Measurements from ENCODE around the gene KNTC1.
"Not testable (repeated sequence)": the region's sequence is repeated elsewhere in the genome, so short reads cannot be mapped to it uniquely, and the experiment has no call there.

KNTC1 gene

GRCh38 chr12:122646517-122647217 lies 119.6 kb downstream of the KNTC1 start:
- DNase-seq (ENCODE audit: low spot score): no peak

- no peak for DNase-seq (ENCODE audit: low spot score)
Measured at GRCh38 chr12:122651520-122652224, 124.6 kb downstream of the KNTC1 start.

GRCh38 chr12:122653291-122653690 lies 126.2 kb downstream of the KNTC1 start:
- DNase-seq (ENCODE audit: low spot score): not testable (repeated sequence)

- DNase-seq (ENCODE audit: low spot score): no peak
Measured at GRCh38 chr12:122656298-122656697, 129.2 kb downstream of the KNTC1 start.

- DNase-seq (ENCODE audit: low spot score): no peak
Measured at GRCh38 chr12:122659579-122659978, 132.5 kb downstream of the KNTC1 start.

- no peak for DNase-seq (ENCODE audit: low spot score)
Measured at GRCh38 chr12:122661246-122661645, 134.2 kb downstream of the KNTC1 start.

- no peak for DNase-seq (ENCODE audit: low spot score)
Measured at GRCh38 chr12:122661938-122662337, 134.9 kb downstream of the KNTC1 start.

- no peak for DNase-seq (ENCODE audit: low spot score)
Measured at GRCh38 chr12:122665349-122665748, 138.3 kb downstream of the KNTC1 start.

- DNase-seq (ENCODE audit: low spot score): no peak
Measured at GRCh38 chr12:122665759-122666158, 138.7 kb downstream of the KNTC1 start.

GRCh38 chr12:122668268-122668667 lies 141.2 kb downstream of the KNTC1 start:
- no peak for DNase-seq (ENCODE audit: low spot score)

GRCh38 chr12:122669397-122670070 lies 142.5 kb downstream of the KNTC1 start:
- DNase-seq (ENCODE audit: low spot score): no peak

GRCh38 chr12:122672515-122672914 lies 145.5 kb downstream of the KNTC1 start:
- no peak for DNase-seq (ENCODE audit: low spot score)

Data from HuH-7 (cell line).